Measurements from ENCODE around the gene INSL3.

INSL3 gene

DNA sequence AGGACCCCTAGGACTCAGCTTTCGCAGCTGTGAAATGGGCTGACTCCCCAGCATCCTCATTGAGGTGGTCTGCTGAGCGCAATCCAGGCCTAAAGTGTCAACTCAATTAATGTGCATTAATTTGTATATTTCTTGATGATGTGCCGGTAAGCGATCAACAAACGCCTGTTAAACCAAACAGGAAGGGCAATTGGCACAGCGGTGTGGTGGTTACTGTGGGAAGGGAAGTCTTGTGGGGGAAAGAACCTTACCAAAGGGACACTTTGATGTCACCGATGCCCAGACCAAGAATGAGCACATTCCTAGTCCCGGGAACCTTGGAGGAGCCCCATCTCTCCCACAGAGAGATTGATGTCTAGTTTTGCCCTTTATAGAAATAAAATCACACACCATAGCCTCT lies 24.8 kb upstream of the INSL3 start:
- DNase-seq (ENCODE audit: low read depth in 3 of 3), result no peak

DNA sequence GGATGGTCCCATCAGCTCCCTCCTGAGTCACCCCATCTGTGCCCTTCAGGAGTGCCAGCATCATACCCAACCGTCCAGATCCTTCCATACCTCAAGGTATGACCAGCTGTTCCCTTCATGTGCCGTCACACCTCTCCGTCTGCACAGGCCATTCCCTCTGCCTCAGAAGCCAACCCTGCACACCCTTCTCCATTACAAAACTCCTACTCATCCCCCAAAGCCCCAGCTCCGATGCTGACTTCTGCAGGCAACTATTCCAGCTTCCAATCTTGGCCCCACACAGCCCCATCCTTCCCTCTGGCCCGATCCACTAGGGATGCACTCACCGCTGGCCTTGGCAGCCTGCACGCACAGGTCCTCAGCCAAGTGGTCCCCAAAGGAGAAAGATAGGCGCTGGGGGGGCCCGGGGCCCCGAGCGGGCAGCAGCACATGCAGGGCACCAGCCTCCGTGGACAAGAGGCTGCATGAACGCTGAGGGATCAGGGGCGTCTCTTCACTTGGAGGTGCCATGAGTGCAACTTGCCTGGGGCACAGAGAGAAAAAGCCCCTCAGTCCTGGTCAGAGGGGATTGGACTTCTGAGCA lies 22.7 kb upstream of the INSL3 start:
- DNase-seq (ENCODE audit: low read depth in 3 of 3), result no peak

DNA sequence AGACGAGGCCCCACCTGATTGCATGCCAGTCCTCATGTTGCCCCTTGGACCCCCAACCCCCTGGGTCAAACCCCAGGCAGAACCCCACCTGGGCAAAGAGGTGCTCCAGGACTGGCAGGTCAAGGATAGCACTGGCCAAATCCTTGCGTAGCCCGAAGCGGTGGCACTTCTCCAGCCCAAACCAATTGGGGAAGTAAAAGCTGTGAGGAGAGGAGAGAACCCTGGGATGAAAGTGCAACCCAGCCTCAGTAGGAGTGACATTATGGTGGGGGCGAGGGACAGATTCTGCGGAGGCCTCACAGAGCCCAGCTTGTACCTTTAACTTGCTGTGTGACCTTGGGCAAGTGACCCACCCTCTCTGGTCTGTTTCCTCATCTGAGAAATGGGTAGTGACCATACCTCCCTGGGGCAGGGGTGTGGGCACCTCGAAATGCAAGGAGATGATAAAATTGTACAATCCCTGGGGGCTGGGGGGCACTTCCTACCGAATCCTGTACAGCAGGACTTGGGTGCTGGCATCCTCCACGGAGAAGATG lies 22.0 kb upstream of the INSL3 start:
- no peak for DNase-seq (ENCODE audit: low read depth in 3 of 3)

DNA sequence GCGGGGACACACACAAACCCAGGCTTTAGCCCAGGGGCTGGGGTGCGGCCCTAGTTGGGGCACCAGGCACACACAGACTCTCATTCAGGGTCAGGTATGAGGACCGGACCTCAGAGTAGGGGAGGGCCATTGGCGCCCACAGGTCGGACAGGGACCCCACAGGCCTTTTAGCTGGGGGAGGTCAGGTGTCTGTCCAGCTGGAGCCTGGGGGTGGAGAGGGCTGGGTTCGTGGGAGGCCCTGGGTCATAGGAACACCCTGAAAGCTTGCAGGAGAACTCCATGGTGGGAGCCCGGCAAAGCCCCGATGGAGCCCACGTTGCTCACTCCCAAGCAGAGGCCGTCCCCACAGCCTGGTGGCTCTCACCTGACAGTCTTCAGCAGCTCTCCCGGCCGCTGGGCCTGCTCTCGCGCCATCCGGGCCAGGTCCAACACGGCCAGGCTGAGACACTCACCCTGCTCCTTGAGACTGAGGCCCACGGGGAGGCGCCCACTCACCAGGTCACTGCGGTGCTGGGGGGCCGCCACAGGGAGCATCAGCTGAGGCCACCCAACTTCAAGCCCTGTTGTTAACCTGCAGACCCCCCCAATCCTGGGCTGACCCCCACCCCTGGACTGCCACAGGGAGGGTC lies 21.5 kb upstream of the INSL3 start:
- no peak for DNase-seq (ENCODE audit: low read depth in 3 of 3)

DNA sequence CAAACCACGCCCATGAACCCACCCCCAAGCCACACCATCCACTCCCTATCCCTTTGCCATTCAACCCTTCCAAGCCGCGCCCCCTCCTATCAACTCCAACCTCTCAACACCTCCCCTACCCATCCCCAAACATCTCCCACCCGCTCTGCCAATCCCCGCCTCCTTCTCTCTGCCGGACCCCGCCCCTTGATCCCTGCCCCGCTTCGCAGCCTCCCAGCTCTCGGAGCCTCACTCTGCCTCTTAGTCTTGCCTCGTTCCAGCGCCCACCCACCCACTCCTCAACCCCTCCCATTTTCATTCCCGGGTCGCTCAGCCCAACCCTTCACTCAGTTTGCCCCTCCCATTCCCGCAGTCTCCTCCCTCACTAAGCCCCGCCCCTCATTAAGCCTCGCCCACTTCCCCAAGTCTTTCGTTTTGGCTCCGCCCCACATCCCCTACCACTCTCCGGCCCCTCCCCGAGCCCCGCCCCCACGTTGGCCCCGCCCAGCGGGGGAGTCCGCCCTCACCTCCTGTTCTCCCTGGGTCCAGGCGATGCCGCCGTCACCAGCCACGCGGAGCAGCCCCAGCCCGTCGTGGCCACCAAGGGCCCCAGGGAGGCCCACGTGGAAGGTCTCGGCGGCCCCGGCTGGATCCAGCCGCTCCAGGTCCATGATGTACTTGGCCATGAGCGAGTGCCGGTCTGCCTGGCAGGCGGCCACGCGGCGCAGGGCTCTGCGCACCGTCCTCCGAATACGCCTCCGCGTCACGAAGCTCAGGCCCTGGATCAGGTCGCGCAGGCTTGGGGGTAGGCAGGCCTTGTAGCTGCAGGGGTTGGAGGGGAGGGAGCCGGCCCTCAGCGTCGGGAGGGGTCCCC lies 20.7 kb upstream of the INSL3 start:
- peak in 2 of 3 experiments; percentile 56 to 74 for DNase-seq (ENCODE audit: low read depth in 3 of 3)

DNA sequence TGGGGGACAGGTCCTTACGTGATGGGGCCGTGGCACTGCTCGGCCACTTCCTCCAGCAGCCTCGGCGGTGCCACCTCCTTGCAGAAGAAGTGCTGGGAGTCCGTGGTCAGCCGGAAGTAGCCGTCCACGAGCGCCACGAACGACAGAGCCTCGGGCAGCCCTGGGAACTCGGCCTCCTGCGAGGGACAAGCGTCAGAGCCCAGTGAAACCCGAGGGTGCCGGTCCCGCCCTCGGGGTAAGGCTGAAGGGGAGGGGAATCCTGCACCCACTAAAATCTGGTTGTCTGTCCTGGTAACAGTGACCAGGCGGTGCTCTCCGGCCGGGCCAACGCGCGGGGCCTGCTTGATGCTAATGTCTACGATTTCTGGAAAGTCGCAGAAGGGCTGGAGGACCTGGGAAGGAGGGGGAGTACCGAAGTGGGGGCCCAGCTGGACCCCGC lies 20.1 kb upstream of the INSL3 start:
- DNase-seq (ENCODE audit: low read depth in 3 of 3), result no peak

DNA sequence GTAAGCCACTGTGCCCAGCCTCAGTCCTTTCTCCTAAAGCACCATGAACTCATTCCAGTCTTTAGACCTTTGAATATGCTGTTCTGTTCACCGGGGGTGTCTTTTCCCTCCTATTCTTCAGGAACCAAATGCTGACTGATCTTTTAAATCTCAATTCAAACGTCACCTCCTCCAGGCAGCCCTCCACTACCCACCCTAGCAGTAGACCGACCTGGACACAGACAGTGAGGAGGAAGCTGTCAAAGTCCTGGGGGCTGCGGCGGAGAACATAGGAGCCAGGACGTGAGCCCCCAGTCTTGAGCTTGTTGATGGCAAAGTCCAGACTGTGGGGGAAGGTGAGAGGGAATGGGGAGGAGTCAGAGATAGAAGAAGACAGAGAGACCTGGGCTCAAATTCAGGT lies 18.7 kb upstream of the INSL3 start:
- no peak for DNase-seq (ENCODE audit: low read depth in 3 of 3)

DNA sequence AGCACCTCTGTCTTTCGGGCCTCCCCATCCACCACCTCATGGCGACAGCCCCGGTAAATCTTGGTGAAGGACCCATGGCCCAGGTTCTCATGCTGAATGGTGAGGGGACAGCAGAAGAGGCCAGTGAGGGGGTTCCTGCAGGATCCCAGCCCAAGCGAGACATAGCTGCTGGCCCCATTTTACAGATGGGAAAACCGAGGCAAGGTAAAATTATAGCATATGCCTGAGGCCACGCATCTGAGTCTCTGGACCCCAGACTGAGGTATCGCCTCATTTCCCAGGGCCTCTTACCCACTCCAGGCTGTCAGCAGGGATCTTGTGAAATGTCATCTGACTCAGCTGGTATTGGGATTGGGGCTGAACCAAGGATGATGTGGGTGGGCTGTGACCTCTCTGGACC lies 16.7 kb upstream of the INSL3 start:
- no peak for DNase-seq (ENCODE audit: low read depth in 3 of 3)

DNA sequence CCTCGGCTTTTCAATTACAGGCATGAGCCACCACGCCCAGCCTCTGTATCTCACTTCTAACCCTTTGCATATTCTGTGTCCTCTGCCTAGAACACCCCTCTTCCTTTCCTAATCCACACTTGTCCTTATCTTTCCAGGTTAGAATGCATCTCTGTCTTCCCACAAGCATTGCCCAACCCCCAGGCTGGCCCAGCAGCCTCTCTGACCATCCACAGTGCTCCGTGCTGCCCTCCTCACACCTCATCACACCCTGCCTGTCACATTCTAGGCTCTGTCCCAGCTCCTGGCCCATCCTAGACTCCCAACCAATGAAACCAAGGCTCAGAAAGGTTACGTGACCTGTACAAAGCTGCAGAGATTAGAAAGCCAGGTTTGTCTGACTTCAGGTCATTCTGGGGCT lies 15.2 kb upstream of the INSL3 start:
- no peak for DNase-seq (ENCODE audit: low read depth in 3 of 3)

DNA sequence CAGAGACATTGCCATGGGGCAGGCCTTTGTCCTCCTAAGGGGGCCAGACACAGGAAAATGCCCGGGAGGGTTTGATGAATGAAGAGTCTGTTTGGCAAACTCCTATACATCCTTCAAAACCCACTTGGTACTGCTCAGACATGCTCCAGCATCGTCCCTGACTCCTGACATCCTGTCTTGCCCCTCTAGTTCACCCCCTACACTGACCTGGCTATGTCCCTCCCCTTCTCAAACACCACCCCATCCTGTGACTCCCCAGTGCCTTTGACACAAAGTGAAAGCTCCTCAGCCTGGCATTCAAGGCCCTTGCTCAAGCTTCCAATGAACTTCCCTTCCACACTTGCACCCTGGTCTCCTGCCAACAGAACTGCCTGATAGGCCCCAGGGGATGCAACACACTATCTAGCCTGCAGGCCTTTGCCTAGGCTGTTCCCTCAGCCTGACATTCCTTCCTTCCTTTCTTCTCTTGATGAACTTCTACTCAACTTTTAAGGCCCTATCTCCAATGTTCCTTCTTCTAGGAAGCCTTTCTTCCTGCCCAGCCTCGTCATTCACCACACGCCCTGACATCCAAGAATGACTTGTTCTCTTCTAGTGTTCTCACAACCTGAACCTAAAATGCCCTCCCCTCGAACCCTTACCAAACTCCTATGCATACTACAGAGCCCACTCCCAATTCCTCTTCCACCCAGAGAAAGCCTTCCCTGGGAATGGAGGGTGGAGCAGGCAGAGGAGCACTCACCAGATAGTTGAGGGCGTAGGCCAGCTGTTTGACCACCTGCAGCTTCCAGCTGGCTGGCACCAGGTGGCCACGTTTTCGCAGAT lies 14.1 kb upstream of the INSL3 start:
- DNase-seq (ENCODE audit: low read depth in 3 of 3), result no peak

DNA sequence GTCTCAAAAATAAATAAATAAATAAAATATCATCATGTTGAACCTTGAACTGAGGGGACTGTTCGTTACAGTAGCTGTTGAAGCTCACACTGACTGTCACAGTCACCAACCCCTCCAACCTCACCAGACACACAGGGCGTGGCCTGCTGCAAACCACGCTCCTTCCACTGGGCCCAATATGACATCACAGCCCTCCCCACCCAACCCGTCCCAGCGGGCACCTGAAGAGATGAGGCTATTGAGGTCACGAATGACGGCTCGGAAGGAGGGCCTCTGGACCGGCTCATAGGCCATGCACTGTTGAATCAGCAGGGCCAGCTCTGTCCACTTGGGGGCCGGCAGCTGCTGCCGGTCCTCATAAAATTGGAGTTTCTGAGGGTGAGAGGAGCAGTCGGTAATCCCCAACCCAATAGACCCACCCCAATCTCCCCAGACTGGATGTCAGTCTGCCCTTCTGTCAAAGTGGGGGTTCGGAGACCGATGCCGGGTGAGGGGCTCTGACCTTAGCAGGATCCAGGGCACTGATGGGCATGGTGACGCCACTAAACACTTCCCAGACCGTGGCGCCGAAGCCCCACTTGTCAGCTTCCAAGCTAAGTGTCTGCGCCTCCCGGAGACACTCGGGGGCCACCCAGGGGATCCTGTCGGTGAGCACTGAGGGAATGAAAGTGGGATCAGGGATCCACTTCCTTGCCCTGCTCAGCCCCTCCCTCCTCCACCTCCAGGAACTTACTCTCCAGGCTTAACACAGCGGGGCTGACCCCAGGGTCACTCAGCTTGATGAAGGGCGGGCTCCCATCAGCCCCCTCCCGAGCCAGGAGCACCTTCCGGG lies 13.2 kb upstream of the INSL3 start:
- no peak for DNase-seq (ENCODE audit: low read depth in 3 of 3)

DNA sequence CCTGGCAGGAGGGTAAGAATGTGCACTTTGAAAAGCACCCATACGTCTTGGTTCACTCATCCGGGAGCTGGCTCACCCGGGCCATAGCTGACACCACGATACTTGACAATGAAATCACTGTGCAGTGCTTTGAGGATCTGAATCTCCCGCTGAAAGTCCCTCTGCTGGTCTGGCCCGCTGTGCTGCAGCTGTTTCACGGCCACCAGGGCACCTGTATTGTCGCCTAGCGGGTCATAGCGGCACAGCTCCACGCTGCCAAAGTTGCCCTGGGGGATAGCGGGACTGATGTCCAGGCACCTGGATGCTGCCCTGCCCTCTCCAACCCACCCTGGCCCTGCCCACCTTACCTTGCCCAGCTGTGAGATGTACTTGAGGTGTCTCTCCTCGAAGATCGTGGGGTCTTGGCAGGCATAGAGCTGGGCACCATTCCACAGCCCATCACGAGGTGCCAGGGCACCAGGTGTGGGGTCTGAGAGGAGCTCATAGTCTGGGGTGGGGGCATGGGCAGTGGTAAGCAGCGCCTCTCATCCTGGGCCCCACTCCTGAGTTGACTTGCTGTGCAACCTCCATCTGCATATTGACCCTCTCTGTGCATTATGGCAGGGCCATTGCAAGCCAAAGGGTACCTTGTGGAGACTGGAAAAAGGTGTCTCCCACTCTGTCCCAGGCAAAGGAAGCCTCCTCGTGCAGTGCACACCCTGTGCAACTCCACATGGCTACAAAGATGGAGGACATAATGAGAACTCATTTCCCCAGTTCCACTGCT lies 11.3 kb upstream of the INSL3 start:
- no peak for DNase-seq (ENCODE audit: low read depth in 3 of 3)

DNA sequence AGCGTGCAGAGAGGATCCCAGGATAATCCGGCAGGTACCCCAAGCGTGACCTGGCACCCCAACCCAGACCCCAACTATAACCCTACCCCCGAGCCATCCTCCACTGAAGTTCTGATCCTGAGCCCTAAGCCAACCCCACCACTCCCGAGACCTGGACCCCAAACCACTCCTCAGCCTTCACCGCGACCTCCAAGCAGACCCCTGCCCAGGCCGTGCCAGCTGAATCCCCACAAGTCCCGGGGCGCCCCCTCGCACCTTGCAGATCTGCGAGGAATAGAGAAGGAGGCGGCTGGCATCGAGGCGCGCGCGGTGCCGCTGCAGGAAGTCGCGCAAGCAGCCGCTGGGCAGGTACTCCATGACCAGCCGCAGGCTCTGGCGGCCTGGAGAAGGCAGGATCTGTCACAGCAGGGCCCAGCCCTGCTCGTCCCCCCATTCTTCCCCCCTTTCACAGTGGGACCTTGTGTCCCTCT lies 10.1 kb upstream of the INSL3 start:
- no peak for DNase-seq (ENCODE audit: low read depth in 3 of 3)

DNA sequence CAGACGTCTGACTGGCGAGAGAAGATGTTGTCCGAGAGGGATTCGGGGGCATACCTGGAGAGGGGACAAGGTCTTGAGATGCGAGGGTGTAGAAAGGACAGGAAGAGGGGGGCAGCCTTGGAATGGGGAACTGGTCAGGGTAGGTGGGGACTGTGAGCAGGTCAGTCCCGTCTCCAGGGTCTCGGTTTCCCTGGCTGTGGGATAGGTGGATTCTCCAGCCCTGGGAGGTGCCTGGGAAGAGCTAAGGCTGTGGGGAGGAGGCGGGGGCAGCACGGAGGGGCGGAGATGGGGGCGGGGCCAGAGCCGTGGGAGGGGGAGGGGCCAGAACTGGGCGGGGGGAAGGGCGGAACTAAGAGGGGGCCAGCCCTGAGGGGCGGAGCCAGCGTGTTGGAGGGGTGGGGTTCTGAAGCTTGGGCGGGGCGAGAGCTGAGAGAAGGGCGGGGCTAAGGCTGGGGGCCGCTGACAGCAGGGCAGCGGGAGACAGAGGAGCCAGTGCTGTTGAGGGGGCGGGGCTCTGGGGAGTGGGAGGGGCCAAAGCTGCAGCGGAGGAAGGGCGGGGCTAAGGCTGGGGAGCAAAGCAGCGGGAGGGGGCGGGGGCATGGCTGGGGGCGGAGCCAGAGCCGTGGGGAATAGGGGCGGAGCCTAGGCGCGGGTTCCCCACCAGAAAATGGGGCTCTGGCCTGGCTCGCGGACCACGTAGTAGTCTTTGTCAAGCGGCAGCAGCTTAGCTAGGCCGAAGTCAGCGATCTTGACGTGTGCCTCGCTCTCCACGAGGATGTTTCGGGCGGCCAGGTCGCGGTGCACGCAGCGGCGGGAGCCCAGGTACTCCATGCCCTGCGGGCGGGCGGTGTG lies 9.5 kb upstream of the INSL3 start:
- DNase-seq (ENCODE audit: low read depth in 3 of 3), result peak; percentile 27 to 62 (median 42)

DNA sequence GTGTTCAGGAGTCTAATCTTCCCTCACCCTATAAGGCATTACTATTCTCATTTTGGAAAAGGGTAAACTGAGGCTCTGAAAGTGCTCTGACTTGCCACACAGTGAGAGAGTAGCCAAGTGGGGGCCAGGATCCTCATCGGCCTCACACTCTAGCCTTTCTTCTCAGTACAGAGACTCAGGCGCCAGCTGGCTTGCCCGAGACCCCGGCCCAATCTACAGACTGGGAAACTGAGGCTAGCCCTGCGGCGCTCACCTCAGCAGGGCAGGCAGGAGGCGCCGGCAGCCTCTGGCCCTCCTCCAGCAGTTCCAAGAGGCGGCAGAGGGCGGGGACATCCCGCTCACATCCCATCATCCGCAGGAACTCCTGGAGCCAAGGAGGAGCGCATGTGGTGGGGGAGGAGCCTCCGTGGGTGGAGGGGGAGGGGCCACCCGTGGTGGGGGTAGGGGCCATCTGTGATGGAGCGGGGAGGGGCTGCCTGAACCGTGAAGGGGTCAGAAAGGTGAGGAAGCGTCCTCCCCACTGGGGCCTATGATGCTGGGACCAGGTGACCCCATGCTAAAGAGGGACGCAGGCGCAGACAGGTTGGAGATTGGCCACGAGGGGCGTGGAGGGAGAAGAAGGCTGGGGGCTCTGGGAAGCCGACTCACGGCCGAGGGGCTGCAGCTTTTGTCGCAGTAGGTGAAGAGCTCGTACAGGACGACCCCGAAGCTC lies 8.7 kb upstream of the INSL3 start:
- DNase-seq (ENCODE audit: low read depth in 3 of 3), result no peak

DNA sequence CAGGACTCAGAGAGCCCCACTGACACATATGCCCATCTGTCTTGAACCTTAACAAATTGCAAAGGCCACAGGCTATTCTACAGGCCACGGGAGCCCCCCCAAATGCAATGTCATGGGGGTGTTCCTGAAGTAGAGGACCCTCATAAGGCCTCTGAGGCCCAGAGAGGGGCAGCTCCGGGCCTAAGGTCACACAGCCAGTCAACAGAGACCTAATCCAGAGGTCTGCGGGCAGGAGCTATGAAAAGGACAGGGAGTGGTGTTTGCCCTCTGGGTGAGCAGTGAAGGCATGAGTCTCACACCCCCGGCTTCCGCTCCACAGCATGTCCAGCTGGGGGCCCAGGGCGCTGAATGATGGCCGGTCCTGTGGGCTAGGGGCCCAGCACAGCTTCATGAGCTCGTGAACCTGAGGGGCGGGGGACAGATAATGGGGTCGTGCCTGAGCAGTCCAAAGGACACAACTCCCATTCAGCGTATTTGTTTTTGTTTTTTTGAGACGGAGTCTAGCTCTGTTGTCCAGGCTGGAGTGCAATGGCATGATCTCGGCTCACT lies 5.3 kb upstream of the INSL3 start:
- DNase-seq (ENCODE audit: low read depth in 3 of 3), result no peak

DNA sequence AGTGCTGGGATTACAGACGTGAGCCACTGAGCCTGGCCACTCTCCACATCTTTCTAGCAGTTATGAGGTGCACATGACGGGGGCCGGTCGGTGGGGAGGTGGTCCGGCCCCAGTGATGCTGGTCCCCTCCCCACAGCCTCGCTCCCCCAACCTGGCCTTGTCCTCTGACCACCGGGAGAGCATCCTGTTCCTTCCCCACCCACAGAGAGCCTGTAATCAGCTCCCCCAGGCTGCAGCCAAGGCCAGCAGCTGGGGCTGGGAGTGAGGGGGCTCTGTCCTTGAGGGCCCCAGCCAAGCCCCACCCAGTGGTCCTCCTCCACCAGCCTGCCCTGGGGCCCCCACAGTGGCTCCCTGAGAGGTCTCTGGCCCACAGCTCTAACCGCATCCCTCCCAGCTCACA lies 3.0 kb upstream of the INSL3 start:
- no peak for DNase-seq (ENCODE audit: low read depth in 3 of 3)

DNA sequence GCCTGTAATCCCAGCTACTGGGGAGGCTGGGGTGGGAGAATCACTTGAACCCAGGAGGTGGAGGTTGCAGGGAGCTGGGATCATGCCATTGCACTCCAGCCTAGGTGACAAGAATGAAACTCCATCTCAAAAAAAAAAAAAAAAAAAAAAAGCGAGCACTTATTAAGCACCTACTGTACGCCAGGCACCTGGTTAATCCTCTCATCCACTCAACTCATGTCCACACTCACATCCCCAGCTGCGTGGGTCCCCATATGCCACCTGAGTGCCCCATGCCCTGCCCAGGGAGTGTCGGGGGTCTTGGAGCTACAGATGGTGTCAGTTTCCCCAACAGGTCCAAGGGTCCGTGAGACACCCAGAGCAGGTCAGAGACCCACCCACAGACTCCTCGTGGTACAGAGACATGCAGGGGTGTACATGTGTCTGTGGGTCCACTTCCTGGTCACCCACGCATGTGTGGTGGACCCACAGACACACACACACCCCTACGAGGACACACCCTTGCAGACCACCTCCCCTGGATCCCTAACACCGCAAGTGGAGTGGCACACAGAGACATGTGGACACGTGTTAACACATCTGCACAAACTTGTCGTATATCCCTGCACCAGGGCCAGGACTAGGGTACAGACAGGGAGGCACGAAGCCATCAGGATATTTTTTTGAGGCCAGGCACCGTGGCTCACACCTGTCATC lies 3.5 kb downstream of the INSL3 start:
- DNase-seq (ENCODE audit: low read depth in 3 of 3), result no peak

Data from stimulated activated CD4-positive, alpha-beta T cell treated with anti-CD3 and anti-CD28 coated beads, TNF-alpha, amount 100 ng/mL, for 24 hours (primary cell).